GM21390 (cell line): ENCODE measurements around the gene SPEG.

Experiments
- ATAC-seq: cut with Tn5 transposase; IDR thresholded peaks from one replicate; pipeline ENCODE4 v1.9.1; 2021; ENCODE audit not compliant: unreplicated experiment

The SPEG gene

DNA sequence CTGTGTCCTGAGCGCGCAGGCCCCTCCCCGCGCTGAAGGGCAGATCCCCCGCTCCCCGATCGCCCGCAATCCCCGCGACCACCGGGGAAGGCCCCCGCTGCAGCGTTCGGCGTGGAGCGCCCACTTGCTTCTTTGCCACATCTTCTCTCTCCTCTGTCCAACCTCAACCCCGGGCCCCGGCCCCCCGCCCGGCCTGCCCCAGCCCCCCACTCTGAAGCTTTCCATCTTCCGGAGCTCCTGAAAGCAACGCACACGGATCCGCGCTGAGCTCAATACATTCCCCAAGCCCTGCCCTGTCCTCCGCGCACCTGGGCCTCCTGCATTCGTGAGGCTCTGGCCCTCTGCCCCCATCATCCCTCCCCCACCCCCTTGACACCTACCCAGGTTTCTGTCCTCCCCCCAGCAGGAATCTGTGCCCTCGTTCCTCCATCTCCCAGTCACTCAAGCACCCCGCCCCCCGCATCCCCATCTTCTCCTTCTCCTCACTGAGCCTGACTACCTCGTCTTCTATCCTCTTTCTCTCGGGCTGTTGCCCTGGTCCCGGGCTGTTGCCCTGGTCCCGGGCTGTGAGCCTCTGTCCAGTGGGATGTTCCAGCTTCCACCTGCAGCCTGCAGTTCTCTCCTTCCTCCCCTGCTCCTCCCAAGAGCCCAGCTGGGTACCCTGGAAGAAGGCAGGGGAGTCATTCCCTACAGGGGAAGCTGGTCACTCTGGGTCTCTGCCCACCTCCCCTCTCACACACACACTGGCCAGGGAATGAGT lies 7.8 kb downstream of the SPEG start:
- no peak for ATAC-seq

DNA sequence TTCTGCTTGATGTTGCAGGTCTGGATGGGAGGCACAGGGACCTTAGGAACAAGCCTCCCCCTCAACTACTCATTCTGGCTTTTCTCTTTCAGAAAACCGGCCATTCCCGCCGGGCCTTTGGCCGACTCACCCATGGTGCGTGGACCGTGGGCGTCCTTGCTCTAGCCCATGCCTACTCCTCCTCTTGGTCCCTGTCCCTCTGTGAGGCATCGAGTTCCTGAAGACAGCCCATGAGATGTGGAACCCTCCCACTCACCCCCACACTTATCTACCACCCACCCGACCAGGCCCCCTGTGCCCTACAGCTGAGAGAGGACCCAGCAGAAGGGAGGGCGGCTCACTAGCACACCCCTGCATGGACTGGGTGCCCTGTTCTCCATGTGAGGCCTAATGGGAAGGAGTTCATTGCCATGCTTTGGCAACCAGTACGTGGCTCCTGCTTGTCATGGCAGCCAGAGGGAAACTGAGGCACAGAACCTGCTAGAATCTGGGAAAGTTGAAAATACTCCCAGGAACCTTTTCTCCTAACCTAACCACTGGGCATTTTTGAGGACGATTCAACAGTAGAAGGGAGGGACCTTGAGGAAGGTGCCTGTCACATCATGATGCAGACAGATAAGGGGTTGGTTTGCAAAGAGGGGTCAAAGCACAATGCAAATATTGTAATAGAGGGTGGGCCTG lies 8.5 kb downstream of the SPEG start:
- ATAC-seq: no peak

DNA sequence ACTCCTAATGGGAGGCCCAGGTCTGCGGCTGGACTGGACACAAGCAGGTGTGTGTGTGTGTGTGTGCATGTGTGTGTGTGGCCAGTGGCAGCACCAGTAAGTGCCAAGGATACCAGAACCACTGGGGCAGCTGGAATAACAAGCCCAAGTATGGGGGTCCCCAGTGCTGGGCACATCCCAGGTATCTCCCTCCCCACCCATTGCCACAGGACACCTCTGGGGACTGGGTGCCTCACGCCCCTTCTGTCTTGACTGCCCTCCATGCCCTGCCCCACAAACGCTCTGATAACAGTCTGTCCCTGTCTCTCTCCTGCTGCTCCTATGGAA lies 9.0 kb downstream of the SPEG start:
- ATAC-seq: no peak

DNA sequence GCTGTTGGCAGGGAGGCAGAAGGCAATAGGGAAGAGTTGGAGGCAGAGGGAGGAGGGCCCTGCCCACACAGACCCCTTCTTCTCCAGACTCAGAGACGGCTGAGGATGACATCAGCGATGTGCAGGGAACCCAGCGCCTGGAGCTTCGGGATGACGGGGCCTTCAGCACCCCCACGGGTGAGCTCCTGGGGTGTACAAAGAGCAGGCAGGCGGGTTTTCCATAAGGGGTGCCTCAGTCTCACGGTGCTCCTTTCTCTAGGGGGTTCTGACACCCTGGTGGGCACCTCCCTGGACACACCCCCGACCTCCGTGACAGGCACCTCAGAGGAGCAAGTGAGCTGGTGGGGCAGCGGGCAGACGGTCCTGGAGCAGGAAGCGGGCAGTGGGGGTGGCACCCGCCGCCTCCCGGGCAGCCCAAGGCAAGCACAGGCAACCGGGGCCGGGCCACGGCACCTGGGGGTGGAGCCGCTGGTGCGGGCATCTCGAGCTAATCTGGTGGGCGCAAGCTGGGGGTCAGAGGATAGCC lies 10.0 kb downstream of the SPEG start:
- no peak for ATAC-seq

DNA sequence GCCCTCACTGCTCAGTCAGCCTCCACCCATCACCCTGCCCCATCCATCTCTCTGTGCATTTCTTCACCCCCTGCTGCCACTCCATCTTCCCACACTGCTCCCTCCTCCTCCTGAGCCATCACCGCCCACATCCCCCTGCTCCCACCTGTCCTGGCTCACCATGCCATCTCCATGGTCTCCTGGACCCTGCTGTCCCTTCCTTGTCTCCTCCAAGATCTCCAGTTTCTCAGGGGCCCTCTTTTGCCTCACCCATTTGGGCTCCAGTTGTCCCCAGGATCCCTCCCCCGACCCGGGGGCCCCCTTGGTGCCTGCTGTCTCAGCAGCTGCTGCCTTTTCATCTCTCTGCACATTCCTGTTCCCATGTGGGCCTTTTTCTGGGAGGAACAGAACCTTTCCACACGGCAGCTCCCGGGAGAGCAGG lies 10.6 kb downstream of the SPEG start:
- no peak for ATAC-seq

DNA sequence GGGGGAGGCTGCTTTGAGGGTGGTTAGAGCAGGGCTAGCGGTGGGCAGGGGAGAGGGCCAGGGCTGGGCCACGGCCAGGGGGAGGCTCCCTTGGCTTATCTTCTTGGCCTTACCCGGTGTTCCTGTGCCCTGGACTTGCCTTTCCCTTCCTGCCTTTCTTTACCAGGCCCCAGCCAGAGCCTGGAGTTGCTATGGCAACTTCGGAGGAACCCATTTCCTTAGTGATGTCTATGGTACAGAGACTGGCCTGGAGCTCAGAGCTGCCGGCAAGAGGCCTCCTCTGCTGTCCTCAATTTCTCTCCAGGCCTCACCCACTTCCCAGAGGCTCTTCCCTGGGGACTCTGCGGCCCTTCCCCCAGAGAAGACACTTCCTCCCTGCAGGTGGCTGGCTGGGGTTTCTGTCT lies 11.5 kb downstream of the SPEG start:
- ATAC-seq: no peak

DNA sequence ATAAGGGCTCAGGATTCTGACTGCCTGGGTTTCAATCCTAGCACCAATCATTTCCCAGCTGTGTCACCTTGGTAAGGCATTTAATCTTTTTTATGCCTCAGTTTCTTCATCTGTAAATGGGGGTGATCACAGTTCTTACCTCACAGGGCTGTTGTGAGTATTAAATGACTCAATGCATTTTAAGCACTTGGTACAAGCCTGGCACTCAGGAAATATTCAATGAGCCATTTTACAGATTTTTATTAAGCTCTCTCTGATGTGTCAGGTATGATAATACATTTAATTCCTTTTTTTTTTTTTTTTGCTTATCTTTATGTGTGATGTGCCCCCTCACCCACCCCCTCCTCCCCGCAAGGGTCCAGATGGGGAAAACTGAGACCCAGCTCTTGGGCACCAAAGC lies 12.0 kb downstream of the SPEG start:
- ATAC-seq: no peak

DNA sequence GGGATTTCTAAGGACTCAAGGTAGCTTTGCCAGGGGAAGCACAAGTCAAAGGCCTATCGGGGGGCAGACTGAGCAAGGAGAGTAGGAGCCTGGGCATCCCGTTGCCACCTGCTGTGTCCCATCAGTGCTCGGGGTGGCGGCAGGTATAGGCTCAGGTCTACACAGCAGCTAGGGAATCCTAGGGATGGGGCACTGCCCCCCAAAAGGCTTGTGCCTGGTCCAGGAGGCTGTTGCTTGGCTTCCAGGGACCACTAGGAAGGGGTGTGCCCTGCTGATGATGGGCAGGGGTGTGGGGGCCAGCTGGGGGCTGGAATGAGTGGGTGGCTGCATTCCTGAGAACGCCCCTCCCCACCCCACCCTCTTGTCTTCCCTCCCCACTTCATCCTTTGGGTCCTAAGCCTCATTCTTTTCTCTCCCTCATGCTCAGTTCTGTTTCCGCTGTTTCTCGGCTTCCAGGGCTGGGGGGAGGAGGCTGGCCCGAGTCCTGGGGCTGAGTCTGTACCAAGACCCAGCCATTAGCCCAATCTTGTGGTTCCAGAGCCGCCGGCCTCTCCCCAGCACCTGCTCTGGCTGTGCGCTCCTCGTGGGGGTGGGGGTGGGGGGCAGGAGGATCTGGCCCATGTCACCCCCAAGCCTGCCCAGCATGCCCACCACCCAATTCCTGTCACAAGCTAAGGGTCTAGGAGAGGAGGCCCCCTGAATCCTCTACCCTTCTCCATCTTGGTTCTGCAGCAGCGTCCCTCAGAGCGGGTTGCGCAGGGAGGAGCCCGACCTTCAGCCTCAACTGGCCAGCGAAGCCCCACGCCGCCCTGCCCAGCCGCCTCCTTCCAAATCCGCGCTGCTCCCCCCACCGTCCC lies 12.8 kb downstream of the SPEG start:
- ATAC-seq: no peak

DNA sequence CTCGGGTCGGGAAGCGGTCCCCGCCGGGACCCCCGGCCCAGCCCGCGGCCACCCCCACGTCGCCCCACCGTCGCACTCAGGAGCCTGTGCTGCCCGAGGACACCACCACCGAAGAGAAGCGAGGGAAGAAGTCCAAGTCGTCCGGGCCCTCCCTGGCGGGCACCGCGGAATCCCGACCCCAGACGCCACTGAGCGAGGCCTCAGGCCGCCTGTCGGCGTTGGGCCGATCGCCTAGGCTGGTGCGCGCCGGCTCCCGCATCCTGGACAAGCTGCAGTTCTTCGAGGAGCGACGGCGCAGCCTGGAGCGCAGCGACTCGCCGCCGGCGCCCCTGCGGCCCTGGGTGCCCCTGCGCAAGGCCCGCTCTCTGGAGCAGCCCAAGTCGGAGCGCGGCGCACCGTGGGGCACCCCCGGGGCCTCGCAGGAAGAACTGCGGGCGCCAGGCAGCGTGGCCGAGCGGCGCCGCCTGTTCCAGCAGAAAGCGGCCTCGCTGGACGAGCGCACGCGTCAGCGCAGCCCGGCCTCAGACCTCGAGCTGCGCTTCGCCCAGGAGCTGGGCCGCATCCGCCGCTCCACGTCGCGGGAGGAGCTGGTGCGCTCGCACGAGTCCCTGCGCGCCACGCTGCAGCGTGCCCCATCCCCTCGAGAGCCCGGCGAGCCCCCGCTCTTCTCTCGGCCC lies 13.6 kb downstream of the SPEG start:
- no peak for ATAC-seq

DNA sequence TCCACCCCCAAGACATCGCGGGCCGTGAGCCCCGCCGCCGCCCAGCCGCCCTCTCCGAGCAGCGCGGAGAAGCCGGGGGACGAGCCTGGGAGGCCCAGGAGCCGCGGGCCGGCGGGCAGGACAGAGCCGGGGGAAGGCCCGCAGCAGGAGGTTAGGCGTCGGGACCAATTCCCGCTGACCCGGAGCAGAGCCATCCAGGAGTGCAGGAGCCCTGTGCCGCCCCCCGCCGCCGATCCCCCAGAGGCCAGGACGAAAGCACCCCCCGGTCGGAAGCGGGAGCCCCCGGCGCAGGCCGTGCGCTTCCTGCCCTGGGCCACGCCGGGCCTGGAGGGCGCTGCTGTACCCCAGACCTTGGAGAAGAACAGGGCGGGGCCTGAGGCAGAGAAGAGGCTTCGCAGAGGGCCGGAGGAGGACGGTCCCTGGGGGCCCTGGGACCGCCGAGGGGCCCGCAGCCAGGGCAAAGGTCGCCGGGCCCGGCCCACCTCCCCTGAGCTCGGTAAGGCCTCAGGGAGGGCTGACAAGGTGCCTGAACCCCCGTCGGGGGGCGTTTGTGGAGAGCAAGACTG lies 14.2 kb downstream of the SPEG start:
- ATAC-seq: no peak

DNA sequence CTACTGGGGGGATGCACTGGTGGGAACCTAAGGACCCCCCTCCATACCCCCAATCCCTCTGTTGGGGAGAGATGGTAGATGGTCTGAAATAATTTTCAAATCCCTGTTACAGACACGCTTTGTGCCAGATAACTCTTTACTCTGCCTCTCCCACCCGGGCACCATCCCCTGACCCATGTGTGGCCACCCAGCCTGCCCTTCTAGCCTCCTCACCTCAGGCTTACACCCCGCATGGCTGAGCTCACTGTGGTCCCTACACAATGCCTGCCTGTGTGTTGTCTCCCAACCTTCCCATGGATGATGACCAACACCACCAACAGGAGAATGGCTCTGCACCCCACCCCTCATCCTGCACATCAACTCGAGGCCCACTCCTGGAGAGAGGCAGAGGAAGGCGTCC lies 15.0 kb downstream of the SPEG start:
- ATAC-seq: no peak

DNA sequence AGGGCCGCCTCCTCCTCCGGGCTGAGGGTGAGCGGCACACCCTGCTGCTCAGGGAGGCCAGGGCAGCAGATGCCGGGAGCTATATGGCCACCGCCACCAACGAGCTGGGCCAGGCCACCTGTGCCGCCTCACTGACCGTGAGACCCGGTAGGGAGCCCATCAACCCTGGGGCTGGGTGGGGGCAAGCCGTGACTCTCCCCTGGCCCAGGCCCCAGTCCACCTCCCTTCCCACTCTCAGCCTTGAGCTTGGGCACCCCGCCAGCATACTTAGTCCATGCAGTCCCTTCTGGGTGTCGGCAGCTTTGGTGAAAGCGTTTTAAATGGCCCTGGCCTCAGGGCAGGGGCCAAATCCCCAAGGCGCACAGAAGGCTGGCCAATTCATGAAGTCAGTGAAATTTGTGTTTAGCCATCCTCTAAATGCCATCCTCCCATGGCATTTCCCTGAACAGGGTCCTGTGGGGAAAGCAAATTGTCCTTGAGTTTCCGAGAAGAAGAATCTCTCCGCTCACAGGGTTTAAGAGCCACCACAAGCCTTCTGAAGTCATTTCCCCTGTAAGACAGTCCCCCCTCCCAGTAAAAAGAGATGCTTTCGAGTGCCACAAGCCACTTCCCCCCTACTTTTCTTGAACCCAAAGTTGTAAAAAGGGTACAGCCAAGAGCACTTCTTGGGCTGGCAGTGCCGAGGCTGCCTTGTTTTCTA lies 17.2 kb downstream of the SPEG start:
- no peak for ATAC-seq

DNA sequence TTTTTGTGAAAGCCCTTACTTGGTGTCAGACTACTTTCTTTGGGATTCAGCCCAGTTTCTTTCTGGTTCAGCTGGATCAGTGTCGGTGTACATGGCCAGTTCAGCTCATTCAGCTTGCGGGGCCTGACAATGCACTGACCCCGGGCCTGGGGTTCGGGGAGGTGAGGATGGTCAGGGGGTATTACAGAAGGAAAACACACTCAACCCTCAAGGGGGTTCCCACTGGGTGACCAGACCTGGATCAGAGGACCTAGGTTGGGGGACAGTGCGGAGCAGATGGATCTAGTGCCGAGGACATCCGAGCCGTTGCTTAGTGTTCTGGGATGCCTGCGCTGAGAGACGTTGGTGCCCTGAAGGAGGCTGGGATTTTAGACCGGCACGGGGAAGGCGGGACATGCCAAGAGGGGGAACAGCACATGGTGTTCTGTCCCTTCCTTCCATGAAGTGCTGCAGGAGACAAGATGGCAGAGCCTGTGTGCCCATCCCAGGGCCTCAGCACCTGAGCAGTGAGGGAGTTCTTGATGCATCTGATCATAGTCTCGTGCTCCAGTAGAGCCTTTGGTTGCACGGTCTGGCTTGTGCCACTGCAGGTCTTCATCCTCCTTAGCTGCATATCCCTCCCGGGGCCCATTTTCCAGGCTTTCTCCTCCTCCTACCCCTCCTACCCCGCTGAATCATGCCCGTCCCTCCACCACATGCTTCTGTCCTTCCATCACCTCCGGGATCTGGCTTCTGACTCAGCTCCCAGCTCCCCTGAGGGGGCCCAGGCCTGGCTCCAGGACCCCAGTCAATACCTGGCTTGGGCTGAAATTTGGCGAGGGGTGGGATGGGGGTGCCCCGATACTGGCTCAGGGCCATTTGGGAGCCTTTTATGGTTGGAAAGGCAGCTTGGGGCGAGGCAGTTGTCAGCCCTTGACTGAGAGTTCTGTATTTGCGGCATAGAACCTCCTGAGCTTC lies 18.0 kb downstream of the SPEG start:
- no peak for ATAC-seq

DNA sequence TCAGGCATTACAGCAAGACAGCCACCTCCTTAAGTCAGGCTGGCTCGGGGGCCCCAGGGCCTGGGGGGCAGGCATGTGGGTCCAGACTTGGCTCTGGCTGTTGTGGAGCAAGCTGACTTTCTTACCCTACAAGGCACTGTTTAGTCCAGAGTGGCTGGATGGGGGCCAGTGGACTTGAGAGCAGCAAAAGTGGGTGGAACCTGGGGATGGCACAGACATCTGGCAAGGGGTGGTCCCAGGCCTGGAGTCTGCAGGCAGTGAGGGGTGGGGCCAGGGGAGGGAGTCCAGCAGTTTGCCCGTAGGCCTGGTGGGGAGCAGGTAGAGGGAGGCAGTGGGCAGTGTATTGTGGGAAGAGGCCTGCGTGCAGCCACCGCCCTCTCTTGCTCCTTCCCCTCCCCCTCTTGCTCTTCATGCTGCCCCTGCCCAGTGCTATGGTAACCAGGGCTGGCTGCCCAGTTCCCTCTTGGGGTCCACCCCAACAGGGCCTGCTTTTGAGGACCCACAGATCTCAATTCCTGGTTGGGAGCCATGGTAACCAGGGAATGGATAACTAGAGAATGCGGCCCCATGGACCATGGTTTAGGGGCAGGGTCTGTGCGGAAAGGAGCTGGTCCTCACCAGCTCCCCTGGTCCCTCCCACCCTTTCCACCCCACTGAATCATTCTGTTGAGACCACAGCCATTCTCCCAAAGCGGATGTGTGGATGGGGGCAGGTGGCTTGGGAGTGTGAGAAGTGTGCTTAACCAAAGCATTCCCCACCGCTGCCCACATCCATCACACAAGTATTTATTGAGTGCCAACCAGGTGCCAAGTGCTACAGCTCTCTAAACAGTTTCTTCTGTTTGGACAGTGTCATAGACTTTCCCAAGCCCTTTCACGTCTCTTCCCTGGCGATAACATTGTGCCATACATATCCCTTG lies 19.3 kb downstream of the SPEG start:
- ATAC-seq: no peak

DNA sequence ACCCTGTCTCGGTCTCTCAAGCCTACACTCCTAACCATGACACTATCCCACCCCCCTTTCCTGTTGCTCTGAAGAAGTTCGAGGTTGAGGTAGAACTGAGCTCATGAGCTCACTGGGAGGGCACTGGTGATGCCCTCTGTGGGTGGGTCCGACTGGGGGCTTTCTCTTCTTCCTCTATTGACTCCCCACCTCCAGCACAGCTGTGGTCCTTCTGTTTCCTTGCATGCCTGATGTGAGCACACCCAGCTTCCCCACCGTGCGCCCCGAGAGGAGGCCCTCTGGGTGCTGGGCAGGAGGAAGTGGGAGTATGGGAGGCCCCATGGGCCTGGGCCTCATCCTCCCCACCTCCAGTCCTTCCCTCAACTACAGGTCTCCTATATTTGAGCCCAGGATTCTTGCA lies 20.9 kb downstream of the SPEG start:
- ATAC-seq: no peak

DNA sequence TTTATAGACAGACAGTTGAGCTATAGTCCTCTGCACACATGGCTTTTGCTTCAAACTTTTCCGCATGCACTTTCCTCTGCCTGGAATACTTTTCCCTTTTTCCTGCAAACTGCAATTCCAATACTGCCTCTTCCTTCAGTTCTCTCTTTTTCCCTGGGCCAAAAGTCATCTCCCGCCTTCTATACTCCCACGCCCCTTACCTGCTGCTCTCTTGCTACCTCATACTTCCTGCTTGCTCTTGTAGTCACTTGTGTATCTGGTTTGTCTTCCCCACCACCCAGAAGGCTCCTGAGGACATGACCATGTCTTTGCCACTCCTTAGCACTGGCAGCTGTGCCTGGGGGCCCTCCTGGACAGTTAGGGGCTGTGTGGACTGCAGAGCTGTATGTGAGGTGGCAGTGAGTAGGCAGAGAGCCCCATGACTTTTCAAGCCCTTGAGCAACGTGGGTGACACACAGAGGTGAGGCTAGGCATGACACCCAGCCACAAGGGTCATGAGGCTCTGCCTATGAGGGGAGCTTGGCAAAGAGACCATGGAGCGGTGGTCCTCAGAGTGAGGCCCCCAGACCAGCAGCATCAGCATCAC lies 23.2 kb downstream of the SPEG start:
- no peak for ATAC-seq

DNA sequence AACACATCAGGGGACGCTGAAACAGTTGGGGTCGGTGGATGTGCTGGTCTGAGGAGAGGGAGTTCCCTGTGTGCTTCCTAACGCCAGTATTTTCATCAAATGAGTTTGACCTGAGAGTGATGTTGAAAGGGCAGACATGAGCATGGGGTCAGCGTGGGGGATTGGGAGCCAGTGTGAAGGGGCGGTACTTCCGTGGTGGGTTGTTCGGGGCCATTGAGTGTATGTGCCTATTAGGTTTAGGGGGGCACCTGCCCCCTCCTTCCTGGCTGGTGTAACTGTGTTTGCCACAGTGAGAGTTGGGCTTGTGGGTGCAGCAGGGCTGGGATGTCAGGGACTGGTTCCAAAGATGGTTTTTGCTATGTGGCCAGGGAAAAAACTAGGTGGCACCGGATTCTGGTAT lies 24.4 kb downstream of the SPEG start:
- ATAC-seq: no peak
